BJ (cell line): Measurements from ENCODE around the gene ANAPC16. TPM values are rescaled to one million over a fixed set of nuclear protein-coding genes. Genes with fewer than 3 reads are reported as not detected.
"Not testable (repeated sequence)": the region's sequence is repeated elsewhere in the genome, so short reads cannot be mapped to it uniquely, and the experiment has no call there.

Experiments
- CTCF ChIA-PET: fragments of 350-600 bp; formaldehyde crosslinking; extraction: SDS; loops from one replicate; lab custom pipeline; 2021; ENCODE audit warnings: antibody characterized with exemption, inconsistent platforms; lab: Yijun Ruan, JAX
- POLR2A ChIA-PET: fragments of 300-600 bp; sonication (Branson Sonifier 250); formaldehyde crosslinking; extraction: SDS; loops from one replicate; lab custom pipeline; 2021; ENCODE audit warnings: antibody characterized with exemption; lab: Charles Lee
- DNase-seq: peaks from one replicate; pipeline ENCODE4 v3.0.0-alpha.2; 2011; ENCODE audit warnings: low read depth
- H3K27me3 ChIP-seq: 2 replicates; pipeline ENCODE4 v1.6.0; 2011; ENCODE audit warnings: low read length; ENCODE audit not compliant: control insufficient read depth, insufficient read depth
- H3K36me3 ChIP-seq: 2 replicates; pipeline ENCODE4 v1.5.1; 2011; ENCODE audit warnings: low read length; ENCODE audit not compliant: control insufficient read depth, insufficient read depth
- H3K4me3 ChIP-seq: 2 replicates; pipeline ENCODE4 v1.5.1; 2011; ENCODE audit warnings: low read depth, mild to moderate bottlenecking, control low read depth, low read length
- CTCF ChIP-seq: IDR thresholded peaks from 2 replicates; pipeline ENCODE4 v1.5.1; 2011; ENCODE audit warnings: low read depth, mild to moderate bottlenecking, control low read depth, inconsistent platforms, low read length, moderate library complexity; ENCODE audit not compliant: insufficient read depth
- polyA plus RNA-seq: library from polyadenylated mRNA; depleted of rRNA; stranded (reverse); fragments of >200 nt; gene quantifications from 2 replicates; pipeline ENCODE4 v1.2.3, GENCODE V29; 2011

ANAPC16 gene
- polyA plus RNA-seq, 1 experiment, result 49.8 TPM

DNA sequence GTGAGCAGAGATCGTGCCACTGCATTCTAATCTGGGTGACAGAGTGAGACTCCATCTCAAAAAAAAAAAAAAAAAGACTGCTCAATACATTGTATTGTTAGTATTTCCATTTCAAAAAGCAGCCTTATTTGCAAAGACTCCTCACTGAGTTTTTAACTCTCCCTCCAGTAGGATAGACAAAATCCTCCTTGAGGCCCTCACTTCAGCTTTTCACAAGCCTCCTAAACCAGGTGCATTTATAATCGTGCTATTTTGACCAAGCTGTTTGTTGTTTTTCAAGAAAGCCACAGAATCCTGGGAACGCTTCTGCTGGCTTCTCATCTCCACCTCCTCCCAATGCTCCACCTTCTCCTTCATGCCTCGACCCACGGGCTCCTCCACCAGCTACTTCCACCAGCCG lies 51.6 kb downstream of the ANAPC16 start:
- CTCF ChIA-PET, result interaction anchor here (0.7 kb wide), 1 partner anchor 219 kb away, joined by 3 read pairs; no protein-coding TSS in a partner anchor
- no peak for DNase-seq
- H3K4me3 ChIP-seq, result no peak overlapping the region
- POLR2A ChIA-PET, result no interaction called here
- no peaks in the 10 kb centered on the region for H3K36me3 ChIP-seq
- no peak for TF ChIP-seq CTCF
- no peaks in the 10 kb centered on the region for H3K27me3 ChIP-seq

DNA sequence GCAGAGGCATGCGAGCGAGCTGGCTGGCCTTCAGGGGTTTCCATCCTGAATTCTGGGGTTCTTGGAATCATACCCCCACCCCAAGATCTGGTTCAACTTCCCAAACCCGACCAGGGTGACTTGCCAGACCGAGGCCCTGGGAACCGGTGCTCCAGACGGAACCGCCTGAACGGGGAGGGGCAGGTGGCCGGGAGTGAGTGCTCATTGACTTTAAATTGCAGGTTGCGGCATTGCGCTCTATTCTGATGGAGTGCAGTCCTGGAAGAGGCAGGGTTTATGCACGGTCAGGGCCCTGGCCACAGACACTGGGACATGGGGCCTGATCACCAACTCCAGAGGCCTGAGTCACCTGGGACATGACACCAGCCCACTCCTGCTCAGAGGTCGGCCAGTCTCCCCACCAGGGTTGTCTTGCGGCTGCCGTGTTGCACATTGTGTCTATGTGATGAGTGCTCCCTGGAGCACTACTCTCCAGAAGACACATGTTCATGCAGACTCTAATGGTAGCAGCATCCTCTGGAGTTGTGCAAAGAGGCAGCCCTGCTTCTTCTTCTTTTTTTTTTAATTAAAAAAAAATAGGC lies 52.1 kb downstream of the ANAPC16 start:
- no peaks in the 10 kb centered on the region for H3K27me3 ChIP-seq
- POLR2A ChIA-PET, result no interaction called here
- no peaks in the 10 kb centered on the region for H3K36me3 ChIP-seq
- H3K4me3 ChIP-seq, result no peak overlapping the region
- no peak for DNase-seq
- TF ChIP-seq CTCF, result no peak
- CTCF ChIA-PET, result no interaction called here

DNA sequence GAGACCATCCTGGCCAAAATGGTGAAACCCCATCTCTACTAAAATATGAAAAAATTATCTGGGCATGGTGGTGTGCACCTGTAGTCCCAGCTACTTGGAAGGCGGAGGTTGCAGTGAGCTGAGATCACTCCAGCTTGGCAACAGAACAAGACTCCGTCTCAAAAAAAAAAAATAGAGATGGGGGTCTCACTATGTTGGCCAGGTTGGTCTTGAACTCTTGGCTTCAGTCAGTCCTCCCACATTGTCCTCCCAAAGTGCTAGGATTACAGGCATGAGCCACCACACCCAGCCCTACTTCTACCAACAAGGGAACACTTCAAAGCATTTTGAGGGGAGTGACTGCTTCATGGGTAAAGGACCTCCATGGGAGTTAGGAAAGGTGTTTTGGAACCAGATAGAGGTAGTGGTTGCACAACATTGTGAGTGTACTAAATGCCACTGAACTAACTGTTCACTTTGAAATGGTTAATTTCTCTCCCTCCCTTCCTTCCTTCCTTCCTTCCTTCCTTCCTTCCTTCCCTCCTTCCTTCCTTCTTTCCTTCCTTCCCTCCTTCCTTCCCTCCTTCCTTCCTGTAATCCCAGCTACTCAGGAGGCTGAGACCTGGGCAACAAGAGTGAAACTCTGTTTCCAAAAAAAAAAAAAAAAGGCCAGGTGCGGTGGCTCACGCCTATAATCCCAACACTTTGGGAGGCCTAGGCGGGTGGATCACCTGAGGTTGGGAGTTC lies 52.8 kb downstream of the ANAPC16 start:
- POLR2A ChIA-PET, result interaction anchor here (1.0 kb wide), 1 partner anchor 25 kb away, joined by 4 read pairs; no protein-coding TSS in a partner anchor
- CTCF ChIA-PET, H3K27me3 ChIP-seq, H3K4me3 ChIP-seq, DNase-seq, H3K36me3 ChIP-seq: not testable (repeated sequence)

GRCh38 chr10:72270607-72271281 lies 54.9 kb downstream of the ANAPC16 start:
- DNase-seq, result no peak
- ChIA-PET POLR2A (no interaction called here), CTCF (interaction anchor here (1.2 to 1.5 kb wide), 2 partner anchors 10 to 49 kb away, joined by 4 read pairs; no protein-coding TSS in a partner anchor)
- TF ChIP-seq CTCF, result no peak
- H3K4me3 ChIP-seq, result no peak overlapping the region
- H3K27me3 ChIP-seq, result no peaks in the 10 kb centered on the region
- H3K36me3 ChIP-seq, result peaks cover 14% of the 10 kb centered on the region

DNA sequence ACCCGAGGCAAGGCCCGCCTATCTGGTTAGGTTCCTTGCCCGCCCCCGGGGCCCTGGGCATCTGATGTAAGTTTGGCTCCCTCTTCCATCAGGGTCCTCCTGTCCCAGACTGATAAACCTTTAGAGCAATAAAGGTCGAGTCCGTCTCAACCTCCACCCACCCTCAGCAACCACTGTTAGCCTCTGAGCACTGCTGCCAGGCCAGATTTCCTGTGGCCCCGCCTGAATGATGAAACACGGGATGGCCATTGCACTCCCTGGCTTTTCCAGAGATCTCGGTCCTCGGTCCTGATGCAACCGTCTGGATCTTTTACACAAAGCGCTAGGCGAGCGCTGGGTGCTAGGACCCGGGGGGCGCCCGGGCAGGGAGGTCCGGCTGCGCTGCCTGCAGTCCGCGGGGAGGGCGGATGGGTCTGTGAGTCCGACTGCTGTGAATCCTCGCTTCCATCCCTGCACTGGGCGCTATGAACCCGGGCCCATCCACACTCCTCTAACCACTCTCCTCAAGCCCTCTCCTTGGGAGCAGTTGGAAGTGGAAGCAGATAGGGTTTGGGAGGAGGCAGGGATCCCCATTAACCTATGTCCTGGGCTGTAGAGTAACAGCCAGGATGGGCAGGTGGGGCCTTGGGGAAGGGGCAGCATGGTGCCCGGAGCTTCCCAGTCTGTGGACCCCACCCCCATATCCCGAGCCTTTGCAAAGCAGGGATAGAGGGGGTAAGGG lies 57.0 kb downstream of the ANAPC16 start:
- POLR2A ChIA-PET, result interaction anchor here (0.5 to 2.9 kb wide), 10 partner anchors 12 to 870 kb away, joined by 3 to 13 read pairs (median 4); no protein-coding TSS in a partner anchor

More for the DNA sequence above, 57.0 kb downstream of the ANAPC16 start:
- DNase-seq, result peak; percentile 90
- Histone ChIP-seq H3K27me3 (no peaks in the 10 kb centered on the region), H3K4me3 (peak overlapping the region; percentile 78), H3K36me3 (peaks cover 16% of the 10 kb centered on the region)
- CTCF ChIA-PET, result interaction anchor here (0.9 to 3.2 kb wide), 8 partner anchors 12 to 64 kb away, joined by 3 to 15 read pairs (median 6); no protein-coding TSS in a partner anchor
- TF ChIP-seq CTCF, result no peak
